ENCODE results near the gene LAMTOR3. TPM values are rescaled to one million over a fixed set of nuclear protein-coding genes. Genes with fewer than 3 reads are reported as not detected.

LAMTOR3 gene, protein sequence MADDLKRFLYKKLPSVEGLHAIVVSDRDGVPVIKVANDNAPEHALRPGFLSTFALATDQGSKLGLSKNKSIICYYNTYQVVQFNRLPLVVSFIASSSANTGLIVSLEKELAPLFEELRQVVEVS
- 18.9 and 25.6 TPM in 2 replicates for total RNA-seq (2014; rRNA removed; shearing (Covaris generic))

DNA sequence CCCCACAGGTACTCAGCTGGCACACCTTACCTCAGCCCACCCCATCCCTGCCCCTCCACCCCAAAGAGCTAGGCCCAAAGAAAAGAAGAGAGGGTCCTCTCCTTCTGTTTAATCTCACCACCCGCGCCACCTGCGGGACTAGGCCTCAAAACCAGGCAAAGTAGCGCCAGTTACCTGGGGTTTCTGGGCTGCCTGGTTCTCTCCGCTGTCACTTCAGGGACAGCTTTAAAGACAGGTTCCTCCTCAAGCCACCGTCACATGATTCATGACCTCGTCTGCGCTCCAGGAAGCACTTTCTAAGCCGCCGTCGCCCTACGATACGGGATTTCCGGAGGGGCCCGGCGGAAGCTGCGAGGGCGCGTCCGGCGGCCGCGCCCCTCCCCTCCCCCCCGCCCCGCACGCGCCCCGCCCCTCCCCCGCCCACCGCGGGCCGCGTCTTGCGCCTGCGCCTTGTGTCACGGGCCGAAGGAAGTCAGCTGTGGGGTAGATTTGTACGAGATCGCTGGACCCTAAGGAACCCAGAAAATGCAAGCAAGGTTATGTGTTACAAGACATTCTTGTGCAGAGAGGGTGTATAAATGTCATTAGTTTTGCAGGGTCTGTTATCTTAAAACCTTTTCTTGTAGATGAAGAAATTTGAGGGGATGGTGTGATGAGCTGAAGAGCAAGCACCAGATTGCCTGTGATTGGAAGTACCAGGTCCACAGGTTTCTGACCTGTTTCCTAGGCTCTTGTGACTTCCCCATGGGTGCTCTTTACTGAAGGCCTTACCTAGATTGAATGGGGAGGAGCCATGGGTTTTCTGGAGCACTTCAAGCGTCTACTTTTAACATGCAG is at the start of gene LAMTOR3:
Gene LAMTOR3, minus strand, starts transcription at position 267 of the 837 bp plus-strand sequence. CDS start 464 bp downstream, outside the sequence.
- peak; percentile 79 for DNase-seq (ENCODE audit: low read depth)

- DNase-seq (ENCODE audit: low read depth) = no peak
Measured at GRCh38 chr4:99938243-99938753, 44.1 kb upstream of the LAMTOR3 start.

DNA sequence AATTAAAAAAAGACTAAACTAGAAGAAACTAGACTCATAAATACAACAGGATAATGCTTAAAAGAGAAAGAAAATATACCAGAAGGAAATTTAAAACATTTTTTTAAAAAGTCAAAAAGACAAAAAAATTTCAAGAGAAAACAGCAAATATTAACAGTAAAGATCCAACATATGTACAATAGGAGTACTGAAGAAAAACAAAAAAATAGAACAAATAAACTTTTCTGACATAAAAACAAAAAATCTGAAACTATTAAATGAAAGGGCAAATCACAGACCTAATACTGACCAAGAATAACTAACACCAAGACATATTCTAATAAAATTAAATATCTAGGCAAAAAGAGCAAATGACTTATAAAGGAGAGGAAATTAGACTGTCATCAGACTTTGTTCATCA is 40.7 kb upstream of the LAMTOR3 start:
- DNase-seq (ENCODE audit: low read depth) = no peak

GRCh38 chr4:99927566-99927965 is 33.3 kb upstream of the LAMTOR3 start:
- DNase-seq (ENCODE audit: low read depth) = no peak

GRCh38 chr4:99921174-99921573 is 26.9 kb upstream of the LAMTOR3 start:
- DNase-seq (ENCODE audit: low read depth) = no peak

DNA sequence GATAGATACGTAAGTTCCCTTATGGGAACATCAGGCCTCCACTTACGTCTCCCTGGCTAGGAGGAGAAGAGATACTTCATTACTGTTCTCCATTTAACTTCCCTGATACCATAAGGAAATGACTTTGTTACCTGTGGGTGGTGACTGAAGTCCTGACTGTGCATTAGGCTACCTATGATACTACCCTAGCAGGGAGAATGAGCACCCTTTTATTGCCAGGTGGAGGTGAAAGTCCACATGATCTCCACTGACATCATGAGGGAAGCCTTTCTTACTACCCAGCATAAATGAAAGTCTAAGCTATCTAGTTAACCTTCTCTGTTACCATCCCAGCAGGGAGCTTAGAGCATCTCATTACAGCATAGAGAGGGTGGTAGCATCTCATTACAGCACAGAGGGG is 24.4 kb upstream of the LAMTOR3 start:
- no peak for DNase-seq (ENCODE audit: low read depth)

DNA sequence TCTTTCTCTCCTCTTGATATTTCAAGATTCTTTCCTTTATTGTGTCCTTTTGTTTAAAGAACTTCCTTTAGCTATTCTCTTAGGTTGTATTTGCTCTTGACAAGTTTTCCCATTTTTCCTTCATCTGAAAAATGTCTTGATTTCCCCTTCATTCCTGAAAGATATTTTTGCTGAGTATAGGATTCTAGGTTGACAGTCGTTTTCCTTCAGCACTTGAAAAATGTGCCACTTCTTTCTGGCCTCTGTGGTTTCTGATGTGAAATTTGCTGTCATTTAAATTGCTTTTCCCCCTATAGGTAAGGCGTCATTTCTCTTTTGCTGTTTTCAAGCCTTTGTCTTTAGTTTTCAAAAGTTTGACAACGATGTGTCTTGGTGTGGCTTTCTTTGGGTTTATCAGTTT is 23.3 kb upstream of the LAMTOR3 start:
- DNase-seq (ENCODE audit: low read depth) = no peak

DNA sequence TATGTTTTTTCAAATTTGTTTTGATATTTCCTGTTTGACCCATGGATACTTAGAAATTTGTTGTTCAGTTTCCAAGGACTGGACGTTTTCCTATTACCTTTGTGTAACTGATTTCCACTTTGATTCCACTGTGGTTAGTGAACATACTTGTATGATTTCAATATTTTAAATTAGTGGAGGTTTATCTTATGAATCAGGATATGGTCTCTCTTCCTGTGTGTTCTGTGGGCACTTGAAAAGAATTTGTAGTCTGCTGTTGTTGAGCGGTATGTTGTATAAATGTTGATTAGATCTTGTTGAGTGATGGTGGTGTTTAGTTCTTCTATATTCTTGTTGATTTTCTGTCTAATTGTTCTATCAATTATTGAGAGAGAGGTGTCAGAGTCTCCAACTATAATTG is 21.2 kb upstream of the LAMTOR3 start:
- no peak for DNase-seq (ENCODE audit: low read depth)

DNA sequence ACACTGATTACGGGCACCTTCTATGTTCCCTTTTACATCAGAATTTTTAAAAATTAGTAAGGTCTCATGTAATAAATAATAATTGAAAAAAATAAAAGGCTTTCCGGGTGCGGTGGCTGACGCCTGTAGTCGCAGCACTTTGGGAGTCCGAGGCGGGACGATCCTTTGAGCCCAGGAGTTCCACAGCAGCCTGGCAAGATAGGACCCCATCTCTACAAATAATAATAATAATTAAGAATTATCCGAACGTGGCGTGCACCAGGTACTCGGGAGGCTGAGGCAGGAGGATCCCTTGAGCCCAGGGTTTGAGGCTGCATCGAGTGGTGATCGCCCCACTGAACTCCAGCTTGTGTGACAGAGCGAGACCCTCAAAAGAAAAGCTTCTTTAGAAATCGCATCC is 771 bp upstream of the LAMTOR3 start:
- no peak for DNase-seq (ENCODE audit: low read depth)

GRCh38 chr4:99893839-99894160 is 427 bp downstream of the LAMTOR3 start:
- DNase-seq (ENCODE audit: low read depth) = no peak

- no peak for DNase-seq (ENCODE audit: low read depth)
Measured at GRCh38 chr4:99893029-99893428, 1.2 kb downstream of the LAMTOR3 start.

DNA sequence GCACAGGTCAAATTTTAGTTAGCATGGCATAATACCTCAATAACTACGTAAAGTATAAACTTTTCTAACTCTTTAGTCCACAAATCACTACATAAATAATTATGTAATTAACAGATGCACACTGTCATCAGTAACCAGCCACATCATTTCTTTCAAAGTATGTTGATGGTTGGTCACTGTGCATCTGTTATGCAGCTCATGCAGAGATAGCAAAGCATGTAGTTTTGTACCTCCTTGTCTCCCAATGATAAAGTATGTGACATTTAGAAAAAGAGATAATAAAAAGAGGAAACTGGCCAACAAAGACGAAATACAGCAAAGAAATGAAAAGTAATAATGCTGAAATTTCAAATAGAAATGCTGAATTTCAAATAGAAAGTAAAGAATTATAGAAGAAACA is 2.9 kb downstream of the LAMTOR3 start:
- no peak for DNase-seq (ENCODE audit: low read depth)

DNA sequence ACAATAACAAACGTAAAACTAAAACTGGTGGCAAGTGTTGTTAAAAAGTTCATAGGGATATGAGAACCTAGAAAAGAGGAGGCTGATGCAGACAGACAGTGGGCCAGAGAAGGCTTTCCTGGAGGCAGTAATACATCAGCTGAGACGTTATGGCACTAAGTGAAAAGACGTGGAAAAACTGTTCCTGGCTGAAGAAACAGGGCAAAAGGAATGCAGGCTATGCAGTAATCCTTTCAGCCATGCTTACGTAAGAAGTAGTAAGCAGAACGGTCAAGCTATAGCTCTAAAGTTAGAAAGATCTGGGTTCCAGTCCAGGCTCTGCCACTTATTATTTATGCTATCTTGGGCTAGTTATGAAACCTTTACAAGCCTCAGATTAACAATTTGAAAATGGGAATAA is 6.4 kb downstream of the LAMTOR3 start:
- no peak for DNase-seq (ENCODE audit: low read depth)

DNA sequence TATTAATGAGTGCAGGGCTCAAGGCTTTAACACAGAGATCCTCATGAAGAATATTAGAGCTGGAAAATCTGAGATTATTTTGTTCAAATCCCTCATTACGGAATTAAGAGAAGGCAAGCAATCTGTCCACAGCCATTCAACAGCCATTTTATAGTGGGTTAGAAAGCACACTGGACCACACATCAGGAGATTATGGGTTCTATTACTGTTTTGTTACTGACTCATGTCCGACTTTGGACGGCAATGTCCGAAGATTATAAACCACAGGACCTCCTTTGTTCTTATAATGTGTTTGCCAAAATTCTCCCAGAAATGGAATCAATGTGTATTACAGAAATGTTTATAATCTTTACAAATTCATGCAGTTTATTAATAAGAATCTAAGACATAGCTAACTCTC is 8.1 kb downstream of the LAMTOR3 start:
- no peak for DNase-seq (ENCODE audit: low read depth)

DNA sequence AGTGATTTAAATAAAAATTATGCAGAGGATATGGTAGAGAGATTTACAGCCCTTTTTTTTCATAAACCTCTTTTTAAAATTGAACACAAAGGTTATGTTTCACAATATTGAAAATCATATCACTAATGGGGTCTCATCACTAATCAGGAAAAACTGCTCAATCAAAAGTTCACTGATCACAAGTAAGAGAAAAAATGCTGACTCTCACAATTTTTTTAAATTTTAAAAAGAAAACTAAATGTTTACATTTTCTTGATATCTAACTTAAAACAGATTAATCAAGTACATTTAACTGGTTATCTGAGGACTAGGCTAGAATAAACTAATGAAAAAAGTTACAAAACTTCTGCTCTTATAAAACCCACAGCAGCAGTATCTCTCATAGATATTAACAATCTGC is 8.5 kb downstream of the LAMTOR3 start:
- no peak for DNase-seq (ENCODE audit: low read depth)

DNA sequence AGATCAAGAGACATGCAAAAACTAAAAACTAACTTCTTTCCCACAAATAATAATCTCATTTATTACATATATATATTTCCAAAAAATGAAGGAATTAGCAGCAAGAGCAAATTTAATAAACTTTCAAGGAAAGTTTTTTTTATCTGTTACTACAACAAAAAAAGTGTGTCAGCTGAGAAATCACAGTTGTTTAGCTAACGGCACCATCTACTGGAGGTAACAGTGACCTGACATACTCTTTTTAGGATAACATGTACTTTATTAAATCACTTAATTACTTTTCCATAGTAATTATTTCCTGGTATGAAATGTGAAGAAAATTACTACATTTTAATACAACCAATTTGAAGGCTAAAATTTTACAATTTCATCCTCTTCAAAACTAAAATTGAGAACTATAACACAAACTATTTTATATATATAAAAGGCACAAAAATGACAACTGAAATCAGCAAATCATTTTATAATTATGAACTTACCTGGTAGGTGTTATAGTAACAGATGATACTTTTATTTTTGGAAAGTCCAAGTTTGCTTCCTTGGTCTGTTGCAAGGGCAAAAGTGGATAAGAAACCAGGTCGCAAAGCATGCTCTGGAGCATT is 9.1 kb downstream of the LAMTOR3 start:
- DNase-seq (ENCODE audit: low read depth) = no peak

- DNase-seq (ENCODE audit: low read depth) = no peak
Measured at GRCh38 chr4:99879458-99879857, 14.8 kb downstream of the LAMTOR3 start.

GRCh38 chr4:99878604-99879003 is 15.6 kb downstream of the LAMTOR3 start:
- DNase-seq (ENCODE audit: low read depth) = no peak

DNA sequence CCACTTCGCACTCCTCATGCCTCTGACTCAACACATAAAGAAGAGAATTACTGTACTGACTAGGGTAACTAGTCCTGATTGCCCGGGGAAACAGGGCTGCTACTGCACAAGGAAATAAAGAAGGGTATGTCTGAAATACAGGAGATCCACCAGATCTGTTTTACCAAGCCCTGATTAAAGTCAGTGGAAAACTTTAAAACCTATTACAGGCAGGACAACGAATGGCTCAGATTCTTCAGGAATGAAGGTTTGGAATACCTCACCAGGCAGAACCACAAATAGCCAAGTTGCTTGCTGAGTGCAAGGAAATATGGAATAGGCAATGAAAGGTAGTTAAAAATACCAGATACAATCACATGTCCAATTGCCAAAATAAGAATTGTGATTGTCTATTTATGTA is 17.3 kb downstream of the LAMTOR3 start:
- no peak for DNase-seq (ENCODE audit: low read depth)

DNA sequence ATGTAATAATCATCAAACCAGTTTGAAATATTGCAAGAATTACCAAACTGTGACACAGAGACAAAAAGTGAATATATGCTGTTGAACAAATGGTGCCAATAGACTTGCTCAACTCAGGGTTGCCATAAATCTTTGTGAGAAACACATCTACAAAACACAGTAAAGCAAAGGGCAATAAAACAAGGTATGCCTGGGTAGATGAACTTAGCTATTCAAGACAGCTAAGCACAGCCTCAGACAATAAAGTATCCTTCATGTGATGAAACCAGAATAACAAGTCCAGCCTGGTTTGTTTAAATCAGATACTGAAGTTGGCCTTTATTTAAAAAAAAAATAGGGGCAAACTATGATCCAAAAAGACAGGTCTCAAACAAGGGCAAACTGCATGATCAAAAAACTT is 19.2 kb downstream of the LAMTOR3 start:
- no peak for DNase-seq (ENCODE audit: low read depth)

DNA sequence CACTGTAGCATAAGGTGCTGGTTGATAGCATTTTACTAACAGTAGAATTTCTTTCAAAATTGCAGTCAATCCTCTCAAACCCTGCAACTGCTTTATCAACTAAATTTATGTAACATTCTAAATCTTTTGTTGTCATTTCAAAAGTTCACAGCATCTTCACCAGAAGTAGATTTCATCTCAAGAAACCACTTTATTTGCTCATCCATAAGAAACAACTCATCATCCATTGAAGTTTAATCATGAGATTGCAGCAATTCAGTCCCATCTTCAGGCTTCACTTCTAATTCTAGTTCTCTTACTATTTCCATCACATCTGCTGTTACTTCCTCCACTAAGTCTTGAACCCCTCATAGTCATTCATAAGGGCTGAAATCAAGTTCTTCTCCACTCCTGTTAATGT is 21.7 kb downstream of the LAMTOR3 start:
- no peak for DNase-seq (ENCODE audit: low read depth)

GRCh38 chr4:99868126-99868596 is 26.1 kb downstream of the LAMTOR3 start:
- DNase-seq (ENCODE audit: low read depth) = no peak

DNA sequence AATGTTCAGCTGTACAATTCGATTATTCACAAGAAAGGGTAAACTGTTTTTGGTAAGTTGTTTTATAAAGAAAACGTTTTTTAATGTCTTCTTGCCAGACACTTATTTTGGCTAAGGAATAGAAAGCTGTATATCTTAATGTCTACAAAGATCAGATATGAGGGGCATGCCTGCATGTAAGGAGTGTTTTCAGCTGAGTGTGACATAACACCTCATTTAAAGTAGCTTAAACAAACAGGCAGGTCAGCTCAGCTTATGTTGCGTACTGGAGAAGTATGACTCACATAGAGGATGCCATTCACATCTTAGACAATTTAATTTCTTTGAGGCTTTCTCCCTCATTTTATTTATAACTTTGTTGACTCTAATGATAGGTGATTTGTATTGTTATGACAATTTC is 30.4 kb downstream of the LAMTOR3 start:
- DNase-seq (ENCODE audit: low read depth) = no peak

All from Daoy (cell line).